HG02610 (cell line): ENCODE results near the gene TIFAB.

ENCODE experiments used
- ATAC-seq: cut with Tn5 transposase; IDR thresholded peaks from one replicate; pipeline ENCODE4 v1.9.1; 2021; ENCODE audit warnings: mild to moderate bottlenecking, moderate library complexity; ENCODE audit not compliant: unreplicated experiment

Gene TIFAB

DNA sequence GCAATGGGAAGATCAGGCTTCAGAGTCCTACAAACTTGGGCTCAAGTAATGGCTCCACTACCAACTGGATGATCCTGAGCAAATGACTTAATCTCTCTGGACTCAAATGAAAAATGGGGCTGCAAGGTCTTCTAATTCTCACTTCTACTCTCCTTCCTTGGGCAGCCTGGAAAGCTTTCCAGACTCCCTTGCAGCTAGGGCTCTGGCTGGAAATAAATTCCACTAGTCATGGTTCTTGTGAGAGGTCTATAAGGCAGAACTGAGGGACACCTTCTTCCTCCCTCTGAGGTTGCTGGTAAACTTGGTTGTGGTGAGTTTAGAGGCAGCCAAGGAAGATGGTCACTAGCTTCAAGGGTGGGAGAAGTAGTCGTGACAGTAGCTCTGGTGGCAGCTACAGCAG lies 23.6 kb downstream of the TIFAB start:
- ATAC-seq, result no peak

- peak; percentile 75 for ATAC-seq
Observed at GRCh38 chr5:135426102-135427082, 25.8 kb downstream of the TIFAB start.

GRCh38 chr5:135425641-135426040 lies 26.5 kb downstream of the TIFAB start:
- no peak for ATAC-seq

GRCh38 chr5:135423846-135424168 lies 28.3 kb downstream of the TIFAB start:
- ATAC-seq, result no peak

DNA sequence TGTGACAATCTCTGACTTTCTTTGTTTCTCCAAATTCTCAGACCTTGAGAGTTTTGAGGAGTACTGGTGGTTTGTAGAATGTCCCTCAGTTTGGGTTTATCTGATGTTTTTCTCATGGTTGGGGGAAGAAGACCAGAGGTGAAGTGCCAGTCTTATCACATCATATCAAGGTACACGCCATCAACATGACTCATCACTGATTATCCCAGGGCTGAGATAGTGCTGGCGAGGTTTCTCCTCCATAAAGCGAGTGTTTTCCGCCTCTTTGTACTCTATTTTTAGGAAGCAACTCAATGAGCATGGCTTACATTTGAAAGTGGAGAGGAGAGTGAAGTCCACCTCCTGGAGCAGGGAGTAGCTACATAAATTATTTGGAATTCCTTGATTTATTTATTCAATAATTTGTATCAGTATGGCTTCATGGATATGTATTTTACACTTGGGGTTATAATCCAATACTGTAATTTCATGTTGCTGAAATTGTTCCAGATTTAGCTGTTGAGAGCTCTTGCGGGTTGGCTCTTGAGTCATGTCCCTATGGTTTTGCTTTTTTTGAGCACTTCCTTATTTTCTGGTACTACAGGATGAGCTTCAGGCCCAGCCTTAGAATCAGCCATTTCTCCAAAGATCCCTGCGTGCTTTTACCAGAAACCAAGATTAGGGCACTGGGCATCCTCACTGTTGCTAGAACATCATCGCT lies 28.9 kb downstream of the TIFAB start:
- no peak for ATAC-seq

- no peak for ATAC-seq
Observed at GRCh38 chr5:135422419-135422818, 29.7 kb downstream of the TIFAB start.

DNA sequence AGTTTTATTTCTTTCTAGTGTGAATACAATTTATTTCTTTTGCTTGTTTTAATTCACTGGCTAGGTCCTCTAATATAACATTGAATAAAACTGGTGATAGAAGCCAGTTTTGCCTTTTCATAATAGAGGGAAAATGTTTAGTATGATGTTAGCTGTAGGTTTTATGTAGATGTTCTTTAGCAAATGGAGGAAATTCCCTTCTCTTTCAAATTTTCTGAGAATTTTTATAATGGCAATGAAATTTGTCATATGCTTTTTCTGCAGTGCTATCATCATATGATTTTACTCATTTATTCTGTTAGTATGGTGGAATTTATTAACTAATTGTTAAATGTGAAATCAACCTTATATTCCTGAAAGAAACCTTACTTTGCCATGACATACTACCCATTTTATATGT lies 35.1 kb downstream of the TIFAB start:
- no peak for ATAC-seq

GRCh38 chr5:135405082-135405481 lies 47.1 kb downstream of the TIFAB start:
- ATAC-seq, result no peak

- ATAC-seq, result no peak
Observed at GRCh38 chr5:135402031-135402430, 50.1 kb downstream of the TIFAB start.

DNA sequence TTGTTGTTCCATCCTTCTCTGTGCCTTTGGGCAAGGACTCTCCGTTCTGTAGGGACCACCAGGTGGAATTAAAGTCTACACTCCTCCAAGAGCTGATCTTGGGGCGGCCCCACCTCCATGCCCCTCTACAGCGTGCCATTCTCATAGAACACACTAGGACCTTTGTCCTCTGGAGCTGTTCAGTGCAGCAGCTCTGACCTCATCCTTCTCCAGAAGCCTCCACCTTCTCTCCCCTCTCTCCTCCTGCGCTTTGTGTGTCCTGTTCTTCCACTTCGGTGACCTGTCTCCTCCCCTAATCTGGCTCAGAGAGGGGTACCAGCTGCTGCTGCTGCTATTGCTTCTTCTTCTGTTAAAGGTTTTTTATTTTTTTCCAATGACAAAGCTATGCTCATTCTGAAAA lies 51.3 kb downstream of the TIFAB start:
- no peak for ATAC-seq

DNA sequence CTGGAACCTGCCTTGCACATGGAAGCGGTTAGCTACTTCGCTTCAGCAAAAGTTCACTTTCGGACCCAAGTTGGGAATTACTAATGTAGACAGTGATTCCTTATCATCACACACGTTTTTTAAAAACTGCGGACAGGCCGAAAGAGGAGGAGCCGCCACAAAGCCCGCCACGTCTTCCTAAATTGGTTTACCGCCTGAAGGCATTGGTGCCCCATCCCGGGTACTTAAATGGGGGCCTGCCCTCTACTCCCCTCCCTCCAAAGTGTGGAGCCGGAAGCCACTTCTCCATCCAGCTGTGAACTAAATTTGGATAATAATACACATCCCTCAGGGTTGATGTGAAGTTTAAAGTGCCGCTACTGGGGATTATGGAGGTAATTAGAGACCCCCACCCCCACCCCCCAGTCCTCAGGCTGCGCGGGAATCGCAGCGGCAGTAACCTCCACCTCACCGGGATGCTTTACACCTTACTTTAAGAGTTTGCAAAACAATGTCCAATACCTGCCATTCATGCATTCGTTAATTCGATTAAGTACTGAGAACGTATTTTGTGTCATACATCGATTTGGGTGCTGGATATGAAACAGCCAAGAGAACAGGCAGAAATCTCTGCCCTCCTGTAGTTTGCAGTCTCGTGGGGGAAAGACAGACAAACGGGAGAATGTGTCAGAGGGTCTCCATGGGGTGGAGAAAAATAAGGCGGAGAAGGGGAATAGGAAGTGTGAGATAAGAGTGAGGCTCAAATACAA lies 52.2 kb downstream of the TIFAB start:
- ATAC-seq, result no peak

GRCh38 chr5:135398855-135399793 lies 53.0 kb downstream of the TIFAB start, which contains the start of gene MACROH2A1:
Gene MACROH2A1 (minus strand): TSS chr5:135399231. CDS start chr5:135389093, 10,138 bp downstream.
- ATAC-seq, result peak; percentile 87

- ATAC-seq, result peak; percentile 25
Observed at GRCh38 chr5:135398160-135398854, 53.8 kb downstream of the TIFAB start.
